HCT116 (cell line): ENCODE results near the gene RBFOX2. TPM values are rescaled to one million over a fixed set of nuclear protein-coding genes. Genes with fewer than 3 reads are reported as not detected.

Experiments used
- ATAC-seq: fragments of 200-7000 bp; cut with Tn5 transposase; 2 replicates; pipeline ENCODE4 v1.9.1; 2020; ENCODE audit warnings: mild to moderate bottlenecking, moderate library complexity
- BruUV-seq: library from RNA; stranded (reverse); fragments of 400-500 nt; replicated peaks from 2 replicates; lab custom pipeline; 2021; lab: Mats Ljungman, UMichigan
- CTCF ChIA-PET: fragments of 300-600 bp; sonication (Branson Sonifier 250); formaldehyde crosslinking; loops from one replicate; lab custom pipeline; 2021; ENCODE audit warnings: antibody characterized with exemption; lab: Charles Lee
- POLR2A ChIA-PET: fragments of 300-600, 350-600 bp; sonication (Branson Sonifier 250); formaldehyde crosslinking; loops from one replicate; lab custom pipeline; 2021; ENCODE audit warnings: antibody characterized with exemption; lab: Charles Lee
- RAD21 ChIA-PET, 2 experiments: fragments of 300-600 bp; sonication (Branson Sonifier 250); formaldehyde crosslinking; loops; one replicate each; lab custom pipeline; 2023; ENCODE audit warnings: low total read pairs in 2 of 2; ENCODE audit not compliant: uncharacterized antibody in 2 of 2, unreplicated experiment in 2 of 2, low non-redundant PET in 1 of 2; lab: Charles Lee
- DNase-seq: peaks from one replicate; pipeline ENCODE4 v3.0.0-alpha.2; 2010; ENCODE audit warnings: low read depth, low spot score
- H2AFZ ChIP-seq: fragments of 200-600 bp; shearing (Covaris generic), sonication (generic); 2 replicates; pipeline ENCODE4 v1.6.1; 2017; ENCODE audit warnings: low read depth, mixed run types, mixed read lengths, antibody characterized with exemption, low read length; ENCODE audit not compliant: poor library complexity, severe bottlenecking
- H3K27ac ChIP-seq: 2 replicates; pipeline ENCODE4 v1.5.1; 2012; ENCODE audit warnings: low read depth, low read length
- H3K27me3 ChIP-seq: fragments of 200-600 bp; sonication (generic); 2 replicates; pipeline ENCODE4 v1.6.1; 2016; ENCODE audit warnings: mixed run types, low read length, mixed read lengths; ENCODE audit not compliant: insufficient read depth
- H3K36me3 ChIP-seq, 2 experiments: fragments of 200-500 bp in 1 of 2; fragments of 200-600 bp in 1 of 2; sonication (Bioruptor generic) in 1 of 2; sonication (generic) in 1 of 2; 2 replicates each; pipeline versions ENCODE4 v1.5.1 to v1.6.1; 2014 to 2016; ENCODE audit warnings: low read length in 2 of 2, inconsistent platforms in 1 of 2, mixed read lengths in 1 of 2, mixed run types in 1 of 2; ENCODE audit not compliant: insufficient read depth in 2 of 2, control insufficient read depth in 1 of 2
- H3K4me1 ChIP-seq, 2 experiments: fragments of 200-600 bp in 1 of 2; sonication (generic) in 1 of 2; 2 replicates each; pipeline versions ENCODE4 v1.5.1 to v1.6.1; 2012 to 2017; ENCODE audit warnings: low read length in 2 of 2, inconsistent platforms in 1 of 2, mild to moderate bottlenecking in 1 of 2, mixed read lengths in 1 of 2, mixed run types in 1 of 2, moderate library complexity in 1 of 2; ENCODE audit not compliant: insufficient read depth in 2 of 2, control insufficient read depth in 1 of 2
- H3K4me2 ChIP-seq: fragments of 200-600 bp; sonication (generic); 2 replicates; pipeline ENCODE4 v1.6.1; 2017; ENCODE audit warnings: mixed run types, low read length, mixed read lengths
- H3K4me3 ChIP-seq, 2 experiments: fragments of 200-600 bp in 1 of 2; sonication (generic) in 1 of 2; replicated peaks in 1 of 2; 2 replicates each; pipeline ENCODE4 v1.5.1; 2011 to 2016; ENCODE audit warnings: low read length in 2 of 2, control low read depth in 1 of 2, low read depth in 1 of 2, mild to moderate bottlenecking in 1 of 2, mixed read lengths in 1 of 2, mixed run types in 1 of 2
- H3K79me2 ChIP-seq: fragments of 200-600 bp; sonication (generic); 2 replicates; pipeline ENCODE4 v1.6.1; 2017; ENCODE audit warnings: mild to moderate bottlenecking, mixed run types, low read length, moderate library complexity, mixed read lengths; ENCODE audit not compliant: insufficient read depth
- H3K9ac ChIP-seq: fragments of 200-600 bp; sonication (generic); 2 replicates; pipeline ENCODE4 v1.6.1; 2016; ENCODE audit warnings: low read length, mixed read lengths
- H3K9me2 ChIP-seq: fragments of 200-600 bp; sonication (generic), shearing (Covaris generic); 2 replicates; pipeline ENCODE4 v1.6.1; 2017; ENCODE audit warnings: mixed run types, mild to moderate bottlenecking, moderate library complexity; ENCODE audit not compliant: insufficient read depth
- H3K9me3 ChIP-seq, 2 experiments: fragments of 200-500 bp in 1 of 2; fragments of 200-600 bp in 1 of 2; sonication (Bioruptor generic) in 1 of 2; sonication (generic) in 1 of 2; 2 replicates each; pipeline ENCODE4 v1.6.1; 2014 to 2017; ENCODE audit warnings: low read length in 2 of 2, mixed read lengths in 2 of 2, inconsistent platforms in 1 of 2, low read depth in 1 of 2, mild to moderate bottlenecking in 1 of 2, mixed run types in 1 of 2, moderate library complexity in 1 of 2; ENCODE audit not compliant: control insufficient read depth in 1 of 2, insufficient read depth in 1 of 2
- H4K20me1 ChIP-seq: fragments of 200-600 bp; sonication (generic), shearing (Covaris generic); 2 replicates; pipeline ENCODE4 v1.6.1; 2017; ENCODE audit warnings: mixed run types, mild to moderate bottlenecking, moderate library complexity; ENCODE audit not compliant: insufficient read depth
- CBX3 ChIP-seq: IDR thresholded peaks from 2 replicates; pipeline ENCODE4 v1.6.1; 2012; ENCODE audit warnings: low read depth
- CEBPB ChIP-seq: IDR thresholded peaks from 2 replicates; pipeline ENCODE4 v1.6.1; 2012; ENCODE audit warnings: low read depth
- EGR1 ChIP-seq: IDR thresholded peaks from 2 replicates; pipeline ENCODE4 v1.6.1; 2012; ENCODE audit warnings: low read depth
- ELF1 ChIP-seq: IDR thresholded peaks from 2 replicates; pipeline ENCODE4 v1.6.1; 2012; ENCODE audit warnings: low read depth, borderline replicate concordance
- EZH2 ChIP-seq: fragments of 200-600 bp; sonication (generic); IDR thresholded peaks from 2 replicates; pipeline ENCODE4 v1.6.1; 2017; ENCODE audit warnings: antibody characterized with exemption, mixed run types
- EZH2phosphoT487 ChIP-seq: fragments of 200-600 bp; IDR thresholded peaks from 2 replicates; pipeline ENCODE4 v1.6.1; 2018; ENCODE audit warnings: antibody characterized with exemption, borderline replicate concordance
- FOSL1 ChIP-seq: IDR thresholded peaks from 2 replicates; pipeline ENCODE4 v1.6.1; 2012; ENCODE audit warnings: low read depth
- POLR2A ChIP-seq: IDR thresholded peaks from 2 replicates; pipeline ENCODE4 v1.7.0; 2011; ENCODE audit warnings: borderline replicate concordance; ENCODE audit not compliant: insufficient read depth, insufficient read length; ENCODE audit errors: extremely low read depth
- POLR2AphosphoS5 ChIP-seq: IDR thresholded peaks from 2 replicates; pipeline ENCODE4 v1.6.1; 2011; ENCODE audit warnings: mild to moderate bottlenecking, low read depth, low read length, moderate library complexity
- RAD21 ChIP-seq: IDR thresholded peaks from 2 replicates; pipeline ENCODE4 v1.6.1; 2012; ENCODE audit warnings: low read depth, mild to moderate bottlenecking
- SIN3A ChIP-seq: IDR thresholded peaks from 2 replicates; pipeline ENCODE4 v1.6.1; 2012; ENCODE audit warnings: low read depth
- SP1 ChIP-seq: IDR thresholded peaks from 2 replicates; pipeline ENCODE4 v1.6.1; 2012; ENCODE audit warnings: low read depth
- SRF ChIP-seq: IDR thresholded peaks from 2 replicates; pipeline ENCODE4 v1.6.1; 2012; ENCODE audit warnings: low read depth
- ZFX ChIP-seq: fragments of 450-650 bp; IDR thresholded peaks from 2 replicates; pipeline ENCODE4 v1.6.1; 2017
- ZNF274 ChIP-seq: fragments of 200-500 bp; sonication (Bioruptor generic); IDR thresholded peaks from 2 replicates; pipeline ENCODE4 v1.6.1; 2014; ENCODE audit warnings: mild to moderate bottlenecking, low read depth, low read length, inconsistent platforms
- intact Hi-C: fragments of 100-400 bp; cut with micrococcal nuclease; formaldehyde crosslinking; loops from 2 replicates; pipeline ENCODE4 v1.10.0; 2022
- total RNA-seq: library from RNA; stranded (reverse); gene quantifications from one replicate; pipeline ENCODE4 v1.2.1, GENCODE V29; 2021; ENCODE audit not compliant: unreplicated experiment
- TF ChIP-seq, protein P1 (sequence below), 3 experiments: fragments of 200-600 bp in 1 of 3; sonication (generic) in 1 of 3; IDR thresholded peaks in 2 of 3; conservative IDR thresholded peaks in 1 of 3; 2 replicates each; pipeline ENCODE4 v1.5.1; 2012 to 2017; ENCODE audit warnings: low read depth in 2 of 3, low read length in 2 of 3, antibody characterized with exemption in 1 of 3, borderline replicate concordance in 1 of 3, control low read depth in 1 of 3, mild to moderate bottlenecking in 1 of 3, mixed read lengths in 1 of 3, mixed run types in 1 of 3, moderate library complexity in 1 of 3; ENCODE audit not compliant: insufficient read depth in 1 of 3
- TF ChIP-seq, protein P2 (sequence below): IDR thresholded peaks from 2 replicates; pipeline ENCODE4 v1.6.1; 2012
- TF ChIP-seq, protein P3 (sequence below): IDR thresholded peaks from 2 replicates; pipeline ENCODE4 v1.6.1; 2012
- TF ChIP-seq, protein P4 (sequence below): IDR thresholded peaks from 2 replicates; pipeline ENCODE4 v1.6.1; 2011; ENCODE audit warnings: mild to moderate bottlenecking, low read length, moderate library complexity; ENCODE audit not compliant: insufficient replicate concordance; ENCODE audit errors: extremely low read depth

RBFOX2 gene
- total RNA-seq, 1 experiment from 2014 or later, result 83.9 TPM

DNA sequence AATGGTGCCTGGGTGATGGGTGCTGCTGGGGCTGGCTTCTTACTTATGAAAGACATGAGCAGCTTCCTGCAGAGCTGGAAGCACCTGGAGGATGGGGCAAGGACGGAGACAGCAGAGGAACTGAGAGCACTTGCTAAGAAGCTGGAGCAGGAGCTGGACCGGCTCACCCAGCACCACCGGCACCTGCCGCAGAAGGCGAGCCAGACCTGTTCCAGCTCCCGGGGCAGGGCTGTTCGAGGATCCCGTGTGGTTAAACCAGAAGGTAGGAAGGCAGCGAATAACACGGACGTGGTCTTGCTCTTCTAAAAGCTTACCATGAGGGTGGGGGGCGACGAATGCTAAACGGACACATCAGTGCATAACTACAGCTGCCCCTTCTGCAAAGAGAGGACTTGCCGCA is 301.7 kb downstream of the RBFOX2 start:
- H3K36me3 ChIP-seq, result no peaks in the 10 kb centered on the region
- RAD21 ChIA-PET, result interaction anchor here in 1 of 2 experiments (0.6 kb wide), 1 partner anchor 113 kb away, joined by 9 read pairs; no protein-coding TSS in a partner anchor
- BruUV-seq, result no TSS peak
- intact Hi-C loops, result no loop called here
- ATAC-seq (no peak), DNase-seq (no peak)
- CTCF ChIA-PET, result no interaction called here
- POLR2A ChIA-PET, result no interaction called here
- H3K9ac ChIP-seq, result no peak overlapping the region
- H3K9me2 ChIP-seq, result no peaks in the 10 kb centered on the region
- no peak overlapping the region for H3K27ac ChIP-seq
- TF ChIP-seq POLR2A (no peak), SIN3A (no peak), CBX3 (no peak), RAD21 (no peak), ZNF274 (no peak), EGR1 (no peak), POLR2AphosphoS5 (no peak), EZH2 (no peak), EZH2phosphoT487 (no peak), FOSL1 (no peak), SP1 (no peak), SRF (no peak), ZFX (no peak), CEBPB (no peak), ELF1 (no peak)
- TF ChIP-seq, protein P1, sequence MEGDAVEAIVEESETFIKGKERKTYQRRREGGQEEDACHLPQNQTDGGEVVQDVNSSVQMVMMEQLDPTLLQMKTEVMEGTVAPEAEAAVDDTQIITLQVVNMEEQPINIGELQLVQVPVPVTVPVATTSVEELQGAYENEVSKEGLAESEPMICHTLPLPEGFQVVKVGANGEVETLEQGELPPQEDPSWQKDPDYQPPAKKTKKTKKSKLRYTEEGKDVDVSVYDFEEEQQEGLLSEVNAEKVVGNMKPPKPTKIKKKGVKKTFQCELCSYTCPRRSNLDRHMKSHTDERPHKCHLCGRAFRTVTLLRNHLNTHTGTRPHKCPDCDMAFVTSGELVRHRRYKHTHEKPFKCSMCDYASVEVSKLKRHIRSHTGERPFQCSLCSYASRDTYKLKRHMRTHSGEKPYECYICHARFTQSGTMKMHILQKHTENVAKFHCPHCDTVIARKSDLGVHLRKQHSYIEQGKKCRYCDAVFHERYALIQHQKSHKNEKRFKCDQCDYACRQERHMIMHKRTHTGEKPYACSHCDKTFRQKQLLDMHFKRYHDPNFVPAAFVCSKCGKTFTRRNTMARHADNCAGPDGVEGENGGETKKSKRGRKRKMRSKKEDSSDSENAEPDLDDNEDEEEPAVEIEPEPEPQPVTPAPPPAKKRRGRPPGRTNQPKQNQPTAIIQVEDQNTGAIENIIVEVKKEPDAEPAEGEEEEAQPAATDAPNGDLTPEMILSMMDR (IDR thresholded peaks at IDR 0.05 in 2 of 3, conservative IDR thresholded peaks at IDR 0.05 in 1 of 3; ENCODE audit: borderline replicate concordance in 1 of 3, insufficient read depth in 1 of 3, low read depth in 2 of 3, low read length in 2 of 3), result no peak
- TF ChIP-seq, protein P2, sequence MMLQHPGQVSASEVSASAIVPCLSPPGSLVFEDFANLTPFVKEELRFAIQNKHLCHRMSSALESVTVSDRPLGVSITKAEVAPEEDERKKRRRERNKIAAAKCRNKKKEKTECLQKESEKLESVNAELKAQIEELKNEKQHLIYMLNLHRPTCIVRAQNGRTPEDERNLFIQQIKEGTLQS, result no peak
- TF ChIP-seq, protein P3, sequence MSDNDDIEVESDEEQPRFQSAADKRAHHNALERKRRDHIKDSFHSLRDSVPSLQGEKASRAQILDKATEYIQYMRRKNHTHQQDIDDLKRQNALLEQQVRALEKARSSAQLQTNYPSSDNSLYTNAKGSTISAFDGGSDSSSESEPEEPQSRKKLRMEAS, result no peak
- TF ChIP-seq, protein P4, sequence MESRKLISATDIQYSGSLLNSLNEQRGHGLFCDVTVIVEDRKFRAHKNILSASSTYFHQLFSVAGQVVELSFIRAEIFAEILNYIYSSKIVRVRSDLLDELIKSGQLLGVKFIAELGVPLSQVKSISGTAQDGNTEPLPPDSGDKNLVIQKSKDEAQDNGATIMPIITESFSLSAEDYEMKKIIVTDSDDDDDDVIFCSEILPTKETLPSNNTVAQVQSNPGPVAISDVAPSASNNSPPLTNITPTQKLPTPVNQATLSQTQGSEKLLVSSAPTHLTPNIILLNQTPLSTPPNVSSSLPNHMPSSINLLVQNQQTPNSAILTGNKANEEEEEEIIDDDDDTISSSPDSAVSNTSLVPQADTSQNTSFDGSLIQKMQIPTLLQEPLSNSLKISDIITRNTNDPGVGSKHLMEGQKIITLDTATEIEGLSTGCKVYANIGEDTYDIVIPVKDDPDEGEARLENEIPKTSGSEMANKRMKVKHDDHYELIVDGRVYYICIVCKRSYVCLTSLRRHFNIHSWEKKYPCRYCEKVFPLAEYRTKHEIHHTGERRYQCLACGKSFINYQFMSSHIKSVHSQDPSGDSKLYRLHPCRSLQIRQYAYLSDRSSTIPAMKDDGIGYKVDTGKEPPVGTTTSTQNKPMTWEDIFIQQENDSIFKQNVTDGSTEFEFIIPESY, result no peak
- TF ChIP-seq, all 23 proteins: peak for 0
- no peaks in the 10 kb centered on the region for H3K27me3 ChIP-seq
- no peaks in the 10 kb centered on the region for H3K4me1 ChIP-seq
- H3K4me2 ChIP-seq, result no peak overlapping the region
- no peak overlapping the region for H2AFZ ChIP-seq
- H3K4me3 ChIP-seq, result no peak overlapping the region
- H3K9me3 ChIP-seq, result no peaks in the 10 kb centered on the region
- no peaks in the 10 kb centered on the region for H4K20me1 ChIP-seq
- no peaks in the 10 kb centered on the region for H3K79me2 ChIP-seq
